GM21381 (cell line): Measurements from ENCODE around the gene ZIM2.

ENCODE experiments used
- ATAC-seq: cut with Tn5 transposase; IDR thresholded peaks from one replicate; pipeline ENCODE4 v1.9.1; 2021; ENCODE audit warnings: mild to moderate bottlenecking, moderate library complexity; ENCODE audit not compliant: unreplicated experiment

The ZIM2 gene

GRCh38 chr19:56839652-56840450 lies 675 bp downstream of the ZIM2 start:
- no peak for ATAC-seq

GRCh38 chr19:56838909-56839651 lies 1.4 kb downstream of the ZIM2 start:
- no peak for ATAC-seq

- no peak for ATAC-seq
Measured at GRCh38 chr19:56838024-56838908, 2.3 kb downstream of the ZIM2 start.

- no peak for ATAC-seq
Measured at GRCh38 chr19:56837492-56838023, 3.0 kb downstream of the ZIM2 start.

GRCh38 chr19:56837004-56837403 lies 3.5 kb downstream of the ZIM2 start:
- no peak for ATAC-seq

GRCh38 chr19:56836059-56836458 lies 4.5 kb downstream of the ZIM2 start:
- ATAC-seq = no peak

GRCh38 chr19:56835401-56835800 lies 5.1 kb downstream of the ZIM2 start:
- no peak for ATAC-seq

GRCh38 chr19:56834564-56835375 lies 5.8 kb downstream of the ZIM2 start:
- no peak for ATAC-seq

- ATAC-seq = no peak
Measured at GRCh38 chr19:56832352-56832928, 8.1 kb downstream of the ZIM2 start.

- ATAC-seq = no peak
Measured at GRCh38 chr19:56831255-56831654, 9.3 kb downstream of the ZIM2 start.

GRCh38 chr19:56829596-56829995 lies 10.9 kb downstream of the ZIM2 start:
- ATAC-seq = no peak

GRCh38 chr19:56827708-56828107 lies 12.8 kb downstream of the ZIM2 start:
- ATAC-seq = no peak

- ATAC-seq = no peak
Measured at GRCh38 chr19:56823956-56824355, 16.6 kb downstream of the ZIM2 start.

- ATAC-seq = no peak
Measured at GRCh38 chr19:56823417-56823816, 17.1 kb downstream of the ZIM2 start.

- ATAC-seq = no peak
Measured at GRCh38 chr19:56822755-56823154, 17.8 kb downstream of the ZIM2 start.

- no peak for ATAC-seq
Measured at GRCh38 chr19:56821675-56822074, 18.9 kb downstream of the ZIM2 start.

GRCh38 chr19:56821209-56821608 lies 19.3 kb downstream of the ZIM2 start:
- no peak for ATAC-seq

GRCh38 chr19:56819166-56819565 lies 21.4 kb downstream of the ZIM2 start:
- no peak for ATAC-seq

- ATAC-seq = no peak
Measured at GRCh38 chr19:56814656-56815055, 25.9 kb downstream of the ZIM2 start.

- no peak for ATAC-seq
Measured at GRCh38 chr19:56813531-56813930, 27.0 kb downstream of the ZIM2 start.
